ENCODE data around the gene TENM3. TPM values are rescaled to one million over a fixed set of nuclear protein-coding genes. Genes with fewer than 3 reads are reported as not detected.

The TENM3 gene
- total and polyA plus RNA-seq, 2 experiments from 2014 or later, result 16.1 to 70.9 TPM

- Histone ChIP-seq H3K4me3 (no peak overlapping the region), H3K9me3 (ENCODE audit: low read depth) (no peaks in the 10 kb centered on the region), H3K36me3 (replicated peaks; ENCODE audit: insufficient read depth, low read depth) (no peaks in the 10 kb centered on the region), H3K27ac (no peak overlapping the region), H4K20me1 (ENCODE audit: insufficient read depth, poor library complexity, severe bottlenecking) (no peaks in the 10 kb centered on the region), H3K79me2 (no peaks in the 10 kb centered on the region), H2AFZ (peak overlapping the region; percentile 85), H3K9me2 (replicated peaks; ENCODE audit: insufficient read depth) (no peaks in the 10 kb centered on the region), H3K4me2 (peak overlapping the region; percentile 79), H3K27me3 (no peaks in the 10 kb centered on the region), H3K4me1 (ENCODE audit: insufficient read depth) (peaks cover 6% of the 10 kb centered on the region)
- TF ChIP-seq EZH2phosphoT487 (IDR thresholded peaks at IDR 0.05; ENCODE audit: low read depth, severe bottlenecking, unreplicated experiment) (no peak), EZH2 (IDR thresholded peaks at IDR 0.05; ENCODE audit: borderline replicate concordance) (no peak), CTCF (IDR thresholded peaks at IDR 0.05; ENCODE audit: poor library complexity) (no peak)
- 86% methylated on average over 12 of the region's 12 CpGs for WGBS (ENCODE audit: low lambda C conversion rate, missing lambda C conversion rate)
- DNase-seq (ENCODE audit: low spot score), result no peak
Measured at GRCh38 chr4:182807346-182807745, 564.1 kb downstream of the TENM3 start.

GRCh38 chr4:182807767-182808548 is 564.8 kb downstream of the TENM3 start:
- H3K9me2 ChIP-seq (replicated peaks; ENCODE audit: insufficient read depth), result no peaks in the 10 kb centered on the region
- H3K4me1 ChIP-seq (ENCODE audit: insufficient read depth), result peaks cover 6% of the 10 kb centered on the region
- 98% methylated on average over 34 of the region's 45 CpGs for WGBS (ENCODE audit: low lambda C conversion rate, missing lambda C conversion rate)
- no peaks in the 10 kb centered on the region for H4K20me1 ChIP-seq (ENCODE audit: insufficient read depth, poor library complexity, severe bottlenecking)
- no peaks in the 10 kb centered on the region for H3K9me3 ChIP-seq (ENCODE audit: low read depth)
- no peaks in the 10 kb centered on the region for H3K27me3 ChIP-seq
- no peaks in the 10 kb centered on the region for H3K79me2 ChIP-seq
- H3K4me3 ChIP-seq, result no peak overlapping the region
- no peak for DNase-seq (ENCODE audit: low spot score)
- TF ChIP-seq EZH2 (IDR thresholded peaks at IDR 0.05; ENCODE audit: borderline replicate concordance), result no peak
- no peak for TF ChIP-seq CTCF (IDR thresholded peaks at IDR 0.05; ENCODE audit: poor library complexity)
- TF ChIP-seq EZH2phosphoT487 (IDR thresholded peaks at IDR 0.05; ENCODE audit: low read depth, severe bottlenecking, unreplicated experiment), result no peak
- no peak overlapping the region for H3K27ac ChIP-seq
- H3K36me3 ChIP-seq (replicated peaks; ENCODE audit: insufficient read depth, low read depth), result no peaks in the 10 kb centered on the region
- no peak overlapping the region for H3K4me2 ChIP-seq
- no peak overlapping the region for H2AFZ ChIP-seq

GRCh38 chr4:182808673-182809416 is 565.6 kb downstream of the TENM3 start:
- H3K36me3 ChIP-seq (replicated peaks; ENCODE audit: insufficient read depth, low read depth), result no peaks in the 10 kb centered on the region
- no peaks in the 10 kb centered on the region for H3K27me3 ChIP-seq
- no peak overlapping the region for H2AFZ ChIP-seq
- no peak for TF ChIP-seq EZH2phosphoT487 (IDR thresholded peaks at IDR 0.05; ENCODE audit: low read depth, severe bottlenecking, unreplicated experiment)
- no peak for TF ChIP-seq EZH2 (IDR thresholded peaks at IDR 0.05; ENCODE audit: borderline replicate concordance)
- no peak for TF ChIP-seq CTCF (IDR thresholded peaks at IDR 0.05; ENCODE audit: poor library complexity)
- no peak overlapping the region for H3K4me3 ChIP-seq
- no peak overlapping the region for H3K4me2 ChIP-seq
- H3K9me3 ChIP-seq (ENCODE audit: low read depth), result no peaks in the 10 kb centered on the region
- H3K9me2 ChIP-seq (replicated peaks; ENCODE audit: insufficient read depth), result no peaks in the 10 kb centered on the region
- H3K27ac ChIP-seq, result no peak overlapping the region
- no peaks in the 10 kb centered on the region for H3K79me2 ChIP-seq
- no peak for DNase-seq (ENCODE audit: low spot score)
- 95% methylated on average over 25 of the region's 25 CpGs for WGBS (ENCODE audit: low lambda C conversion rate, missing lambda C conversion rate)
- H3K4me1 ChIP-seq (ENCODE audit: insufficient read depth), result peaks cover 6% of the 10 kb centered on the region
- H4K20me1 ChIP-seq (ENCODE audit: insufficient read depth, poor library complexity, severe bottlenecking), result no peaks in the 10 kb centered on the region

All from hepatocyte (in vitro differentiated cells).